Activated CD8-positive, alpha-beta memory T cell treated with anti-CD3 and anti-CD28 coated beads for 36 hours (primary cell): ENCODE measurements around the gene ZNF672. TPM values are rescaled to one million over a fixed set of nuclear protein-coding genes. Genes with fewer than 3 reads are reported as not detected.

Source experiments
- CTCF ChIA-PET: fragments of 350-600 bp; sonication (Branson Sonifier 250); formaldehyde crosslinking; loops from one replicate; lab custom pipeline; 2021; ENCODE audit warnings: antibody characterized with exemption; lab: Charles Lee
- POLR2A ChIA-PET: fragments of 350-600 bp; sonication (Branson Sonifier 250); formaldehyde crosslinking; loops from one replicate; lab custom pipeline; 2021; ENCODE audit warnings: antibody characterized with exemption; lab: Charles Lee
- total RNA-seq, 2 experiments: library from RNA; stranded (reverse); gene quantifications; one replicate each; pipeline ENCODE4 v1.2.3, GENCODE V29; 2021

ZNF672 gene
- total RNA-seq, 2 experiments from 2014 or later = 49.1 to 50.3 TPM

GRCh38 chr1:248811514-248812490 lies 26.2 kb upstream of the ZNF672 start:
- ChIA-PET CTCF (no interaction called here), POLR2A (no interaction called here)

- ChIA-PET CTCF (no interaction called here), POLR2A (no interaction called here)
These were observed 25.1 kb upstream of the ZNF672 start for GRCh38 chr1:248812736-248813425.

GRCh38 chr1:248813546-248813945 lies 24.5 kb upstream of the ZNF672 start:
- ChIA-PET CTCF (no interaction called here), POLR2A (no interaction called here)

- ChIA-PET CTCF (no interaction called here), POLR2A (no interaction called here)
These were observed 23.7 kb upstream of the ZNF672 start for GRCh38 chr1:248814351-248814750.

GRCh38 chr1:248815407-248816034 lies 22.5 kb upstream of the ZNF672 start:
- POLR2A ChIA-PET = no interaction called here
- CTCF ChIA-PET = no interaction called here

- CTCF ChIA-PET = no interaction called here
These were observed 21.8 kb upstream of the ZNF672 start for GRCh38 chr1:248816042-248816851.

GRCh38 chr1:248817065-248817464 lies 21.0 kb upstream of the ZNF672 start:
- ChIA-PET POLR2A (no interaction called here), CTCF (no interaction called here)

More at GRCh38 chr1:248816042-248816851, 21.8 kb upstream of the ZNF672 start:
- POLR2A ChIA-PET = no interaction called here

GRCh38 chr1:248818505-248819374 lies 19.3 kb upstream of the ZNF672 start:
- POLR2A ChIA-PET = interaction anchor here (0.6 kb wide), 1 partner anchor 12 kb away, joined by 6 read pairs; no protein-coding TSS in a partner anchor

GRCh38 chr1:248820041-248820585 lies 17.9 kb upstream of the ZNF672 start:
- ChIA-PET POLR2A (no interaction called here), CTCF (no interaction called here)

More at GRCh38 chr1:248818505-248819374, 19.3 kb upstream of the ZNF672 start:
- CTCF ChIA-PET = interaction anchor here (0.7 to 1.4 kb wide), 3 partner anchors 12 to 1524 kb away, joined by 3 to 4 read pairs (median 4); partner anchors contain the start of gene ZNF692

- POLR2A ChIA-PET = no interaction called here
These were observed 16.9 kb upstream of the ZNF672 start for GRCh38 chr1:248821101-248821500.

GRCh38 chr1:248821641-248822040 lies 16.4 kb upstream of the ZNF672 start:
- ChIA-PET CTCF (no interaction called here), POLR2A (no interaction called here)

More at GRCh38 chr1:248821101-248821500, 16.9 kb upstream of the ZNF672 start:
- CTCF ChIA-PET = no interaction called here

GRCh38 chr1:248822148-248823032 lies 15.6 kb upstream of the ZNF672 start:
- ChIA-PET CTCF (no interaction called here), POLR2A (no interaction called here)

- ChIA-PET POLR2A (no interaction called here), CTCF (interaction anchor here (2.3 kb wide), 1 partner anchor 15 kb away, joined by 8 read pairs; the partner anchor contains the start of gene ZNF672)
These were observed 14.5 kb upstream of the ZNF672 start for GRCh38 chr1:248823517-248824001.

GRCh38 chr1:248824301-248824700 lies 13.7 kb upstream of the ZNF672 start:
- CTCF ChIA-PET = interaction anchor here (2.3 kb wide), 1 partner anchor 14 kb away, joined by 8 read pairs; the partner anchor contains the start of gene ZNF672
- POLR2A ChIA-PET = interaction anchor here (1.2 kb wide), 1 partner anchor 13 kb away, joined by 7 read pairs; the partner anchor contains the start of gene ZNF672

- POLR2A ChIA-PET = interaction anchor here (1.2 kb wide), 1 partner anchor 13 kb away, joined by 7 read pairs; the partner anchor contains the start of gene ZNF672
- CTCF ChIA-PET = interaction anchor here (2.3 to 3.1 kb wide), 2 partner anchors 14 to 34 kb away, joined by 8 to 9 read pairs; partner anchors contain the start of genes ZNF672 and ZNF692
These were observed 13.3 kb upstream of the ZNF672 start for GRCh38 chr1:248824701-248825100.

- ChIA-PET CTCF (interaction anchor here (0.7 to 3.1 kb wide), 3 partner anchors 13 to 34 kb away, joined by 3 to 9 read pairs (median 8); partner anchors contain the start of genes ZNF672 and ZNF692), POLR2A (interaction anchor here (1.2 to 1.5 kb wide), 2 partner anchors 13 to 34 kb away, joined by 7 to 10 read pairs; partner anchors contain the start of genes ZNF672 and ZNF692)
These were observed 12.9 kb upstream of the ZNF672 start for GRCh38 chr1:248825136-248825535.
